ENCODE data around the gene NMUR2. TPM values are rescaled to one million over a fixed set of nuclear protein-coding genes. Genes with fewer than 3 reads are reported as not detected.

Gene NMUR2
- total RNA-seq, 1 experiment from 2014 or later = not detected

- TF ChIP-seq SIN3A (IDR thresholded peaks at IDR 0.05; ENCODE audit: borderline replicate concordance, insufficient read depth, low read depth, low read length) (no peak), CTCF (IDR thresholded peaks at IDR 0.05) (no peak), REST (IDR thresholded peaks at IDR 0.05; ENCODE audit: insufficient read depth in 1 of 2, low read depth in 2 of 2, low read length in 1 of 2) (no peak), POLR2AphosphoS5 (IDR thresholded peaks at IDR 0.05; ENCODE audit: low read depth, low read length) (no peak), TCF7L2 (IDR thresholded peaks at IDR 0.05; ENCODE audit: low read depth, low read length) (no peak)
- POLR2A ChIA-PET = no interaction called here
- no peaks in the 10 kb centered on the region for H3K9me3 ChIP-seq (ENCODE audit: control insufficient read depth, insufficient read depth, low read depth, low read length)
- DNase-seq (ENCODE audit: low read depth, low spot score) = no peak
- no TSS peak for BruUV-seq (replicated peaks)
- in situ Hi-C loops (cut with HindIII; ENCODE audit: low pct_unique_long_range_greater_than_20kb, low sequenced_read_pairs) (no loop called here), intact Hi-C loops (cut with micrococcal nuclease; ENCODE audit: unreplicated experiment) (no loop called here)
- no peak overlapping the region for H3K4me3 ChIP-seq (ENCODE audit: low read depth in 2 of 2, low read length in 2 of 2)
- H3K27me3 ChIP-seq (ENCODE audit: control insufficient read depth, insufficient read depth, low read length) = no peaks in the 10 kb centered on the region
- ATAC-seq = no peak
- no peak overlapping the region for H3K27ac ChIP-seq (ENCODE audit: low read length)
- CTCF ChIA-PET = no interaction called here
- H3K4me1 ChIP-seq (ENCODE audit: control insufficient read depth, insufficient read depth, low read length) = no peaks in the 10 kb centered on the region
- no peaks in the 10 kb centered on the region for H3K36me3 ChIP-seq (ENCODE audit: control insufficient read depth, insufficient read depth, low read length)
Measured at GRCh38 chr5:152353001-152353400, 52.1 kb downstream of the NMUR2 start.

- in situ Hi-C loops (cut with HindIII; ENCODE audit: low pct_unique_long_range_greater_than_20kb, low sequenced_read_pairs) = no loop called here
- H3K4me3 ChIP-seq (ENCODE audit: low read depth in 2 of 2, low read length in 2 of 2) = no peak overlapping the region
- peak; percentile 77 for ATAC-seq
Measured at GRCh38 chr5:152349683-152350526, 55.2 kb downstream of the NMUR2 start.

More at GRCh38 chr5:152349683-152350526, 55.2 kb downstream of the NMUR2 start:
- ChIA-PET CTCF (interaction anchor here (0.8 to 1.0 kb wide), 2 partner anchors 165 to 207 kb away, joined by 3 to 4 read pairs; no protein-coding TSS in a partner anchor), POLR2A (no interaction called here)
- intact Hi-C loops (cut with micrococcal nuclease; ENCODE audit: unreplicated experiment) = loop anchor here (1.0 kb wide), 1 partner anchor 525 kb away; no protein-coding TSS in a partner anchor
- Histone ChIP-seq H3K27me3 (ENCODE audit: control insufficient read depth, insufficient read depth, low read length) (no peaks in the 10 kb centered on the region), H3K27ac (ENCODE audit: low read length) (no peak overlapping the region), H3K9me3 (ENCODE audit: control insufficient read depth, insufficient read depth, low read depth, low read length) (no peaks in the 10 kb centered on the region), H3K36me3 (ENCODE audit: control insufficient read depth, insufficient read depth, low read length) (no peaks in the 10 kb centered on the region), H3K4me1 (ENCODE audit: control insufficient read depth, insufficient read depth, low read length) (no peaks in the 10 kb centered on the region)
- TF ChIP-seq SIN3A (IDR thresholded peaks at IDR 0.05; ENCODE audit: borderline replicate concordance, insufficient read depth, low read depth, low read length) = no peak
- peak; percentile 87 for TF ChIP-seq CTCF (IDR thresholded peaks at IDR 0.05)
- TF ChIP-seq TCF7L2 (IDR thresholded peaks at IDR 0.05; ENCODE audit: low read depth, low read length) = no peak
- no peak for TF ChIP-seq POLR2AphosphoS5 (IDR thresholded peaks at IDR 0.05; ENCODE audit: low read depth, low read length)
- TF ChIP-seq REST (IDR thresholded peaks at IDR 0.05; ENCODE audit: insufficient read depth in 1 of 2, low read depth in 2 of 2, low read length in 1 of 2) = no peak
- DNase-seq (ENCODE audit: low read depth, low spot score) = peak; percentile 27
- BruUV-seq (replicated peaks) = no TSS peak

Measured in Panc1 (cell line).